ENCODE data around the gene VEPH1.

Gene VEPH1

DNA sequence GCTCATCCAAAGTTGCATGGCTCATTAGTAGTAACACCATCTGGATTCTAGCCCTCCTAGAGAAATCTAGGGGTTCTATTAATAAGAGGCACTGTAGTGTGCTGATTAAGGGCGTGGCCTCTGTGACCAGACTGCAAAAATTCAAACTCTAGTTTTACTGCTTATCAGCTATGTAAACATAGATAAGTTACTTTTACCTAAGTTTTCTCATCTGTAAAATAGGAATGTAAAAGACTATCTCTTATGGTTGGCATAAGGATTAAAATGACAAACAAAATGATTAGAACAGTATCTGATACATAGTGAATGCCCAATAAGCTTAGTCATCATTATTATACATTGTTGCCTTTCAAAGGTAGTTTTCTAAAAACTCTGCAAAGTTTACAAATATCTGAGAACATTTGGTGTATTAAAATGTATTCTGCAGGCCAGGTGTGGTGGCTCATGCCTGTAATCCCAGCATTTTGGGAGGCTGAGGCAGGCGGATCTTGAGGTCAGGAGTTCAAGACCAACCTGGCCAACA, 62.1 kb downstream of the VEPH1 start:
- no peaks in the 10 kb centered on the region for H3K36me3 ChIP-seq (ENCODE audit: control insufficient read depth, insufficient read depth, low read length)
- H3K27ac ChIP-seq (ENCODE audit: insufficient read depth, low read length, poor library complexity, severe bottlenecking) = no peak overlapping the region
- no peak overlapping the region for H3K4me3 ChIP-seq (ENCODE audit: insufficient read depth, low read depth, low read length, poor library complexity, severe bottlenecking)
- no peak for DNase-seq
- H3K4me1 ChIP-seq (ENCODE audit: control insufficient read depth, insufficient read depth, low read length, poor library complexity, severe bottlenecking) = no peaks in the 10 kb centered on the region
- H3K9me3 ChIP-seq (ENCODE audit: control insufficient read depth, low read length) = no peaks in the 10 kb centered on the region
- H3K27me3 ChIP-seq (replicated peaks; ENCODE audit: control insufficient read depth, insufficient read depth, low read length, poor library complexity, severe bottlenecking) = peaks cover 3% of the 10 kb centered on the region

DNA sequence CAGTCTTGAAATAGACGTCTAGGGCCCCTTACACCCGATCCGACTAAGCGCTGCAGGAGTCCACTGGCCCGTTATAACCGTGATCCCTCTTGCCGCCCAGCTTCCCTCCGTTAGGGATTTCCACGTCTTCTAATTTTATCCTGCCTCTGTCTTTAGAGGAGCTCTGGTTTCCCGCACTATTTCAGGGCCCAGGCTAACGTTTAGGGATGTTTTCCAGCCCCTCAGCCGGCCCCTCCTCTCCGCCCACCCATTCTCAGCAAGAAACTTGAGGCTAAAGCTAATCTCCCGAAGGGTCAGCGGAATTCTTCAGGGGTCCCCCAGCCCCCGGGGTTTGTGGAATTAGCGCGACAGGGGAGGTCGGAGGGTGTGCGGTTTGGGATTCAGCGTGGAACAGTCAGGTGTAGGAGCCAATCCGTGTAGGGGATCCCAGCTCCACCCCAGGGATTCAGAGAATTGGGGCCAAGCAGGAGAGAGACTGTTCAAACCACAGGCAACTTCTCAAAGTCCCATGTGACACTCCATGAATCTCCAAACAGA, 65.0 kb downstream of the VEPH1 start:
- Histone ChIP-seq H3K4me1 (ENCODE audit: control insufficient read depth, insufficient read depth, low read length, poor library complexity, severe bottlenecking) (no peaks in the 10 kb centered on the region), H3K36me3 (ENCODE audit: control insufficient read depth, insufficient read depth, low read length) (no peaks in the 10 kb centered on the region), H3K27ac (ENCODE audit: insufficient read depth, low read length, poor library complexity, severe bottlenecking) (no peak overlapping the region), H3K9me3 (ENCODE audit: control insufficient read depth, low read length) (no peaks in the 10 kb centered on the region), H3K27me3 (replicated peaks; ENCODE audit: control insufficient read depth, insufficient read depth, low read length, poor library complexity, severe bottlenecking) (peaks cover 3% of the 10 kb centered on the region), H3K4me3 (ENCODE audit: insufficient read depth, low read depth, low read length, poor library complexity, severe bottlenecking) (no peak overlapping the region)
- DNase-seq = no peak

DNA sequence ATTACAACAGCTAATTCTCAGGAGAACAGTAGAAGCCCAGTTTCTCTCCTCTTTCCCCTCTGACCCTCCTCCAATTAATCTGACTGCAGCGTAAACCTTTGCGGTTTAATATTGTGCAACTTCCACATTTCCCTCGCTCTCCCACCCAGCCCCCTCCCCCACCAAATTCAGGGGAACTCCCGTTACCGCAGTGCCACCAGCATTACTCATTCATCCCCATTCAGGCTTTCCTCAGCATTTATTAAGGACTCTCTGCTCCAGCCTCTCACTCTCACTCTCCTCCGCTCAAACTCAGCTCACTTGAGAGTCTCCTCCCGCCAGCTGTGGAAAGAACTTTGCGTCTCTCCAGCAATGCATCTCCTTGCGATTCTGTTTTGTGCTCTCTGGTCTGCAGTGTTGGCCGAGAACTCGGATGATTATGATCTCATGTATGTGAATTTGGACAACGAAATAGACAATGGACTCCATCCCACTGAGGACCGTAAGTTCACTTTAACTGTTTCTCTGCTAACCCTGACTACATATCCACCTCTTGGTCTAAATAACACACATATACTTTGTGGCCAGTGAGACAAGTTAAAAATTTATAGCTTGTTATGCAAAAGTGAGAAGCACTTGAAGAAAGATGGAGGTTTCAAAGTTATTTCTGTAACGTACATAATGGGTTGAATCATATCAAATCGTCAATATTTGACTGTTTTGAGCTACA, 66.5 kb downstream of the VEPH1 start, which contains the start of gene PTX3:
Gene PTX3, plus strand, starts transcription at position 268 of the 709 bp plus-strand sequence. Its CDS starts 84 bp downstream, at position 352.
- H3K9me3 ChIP-seq (ENCODE audit: control insufficient read depth, low read length) = no peaks in the 10 kb centered on the region
- H3K36me3 ChIP-seq (ENCODE audit: control insufficient read depth, insufficient read depth, low read length) = no peaks in the 10 kb centered on the region
- no peaks in the 10 kb centered on the region for H3K4me1 ChIP-seq (ENCODE audit: control insufficient read depth, insufficient read depth, low read length, poor library complexity, severe bottlenecking)
- no peak within 1 kb of the TSS for H3K27ac ChIP-seq (ENCODE audit: insufficient read depth, low read length, poor library complexity, severe bottlenecking)
- H3K27me3 ChIP-seq (replicated peaks; ENCODE audit: control insufficient read depth, insufficient read depth, low read length, poor library complexity, severe bottlenecking) = peaks cover 3% of the 10 kb centered on the region
- no peak within 1 kb of the TSS for H3K4me3 ChIP-seq (ENCODE audit: insufficient read depth, low read depth, low read length, poor library complexity, severe bottlenecking)
- no peak for DNase-seq

DNA sequence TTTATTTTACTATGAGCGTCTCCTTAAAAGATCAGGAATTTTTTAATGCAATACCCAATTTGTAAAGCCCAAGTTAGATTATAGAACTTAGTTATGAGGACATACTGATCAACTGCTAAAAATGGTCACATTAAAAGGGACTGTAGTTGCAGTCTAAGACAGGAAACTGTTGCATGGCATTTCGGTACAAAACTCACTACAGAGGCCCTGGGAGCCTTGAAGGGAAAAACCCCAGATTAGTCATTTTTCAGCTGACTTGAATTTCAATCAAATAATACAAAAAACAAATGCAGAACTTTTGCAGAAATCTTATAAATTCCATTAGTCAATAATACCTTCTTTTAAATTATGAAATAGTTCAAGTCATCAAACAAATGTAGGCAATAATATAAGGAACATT, 73.5 kb downstream of the VEPH1 start:
- Histone ChIP-seq H3K27ac (ENCODE audit: insufficient read depth, low read length, poor library complexity, severe bottlenecking) (no peak overlapping the region), H3K4me1 (ENCODE audit: control insufficient read depth, insufficient read depth, low read length, poor library complexity, severe bottlenecking) (no peaks in the 10 kb centered on the region), H3K27me3 (replicated peaks; ENCODE audit: control insufficient read depth, insufficient read depth, low read length, poor library complexity, severe bottlenecking) (no peaks in the 10 kb centered on the region), H3K9me3 (ENCODE audit: control insufficient read depth, low read length) (no peaks in the 10 kb centered on the region), H3K36me3 (ENCODE audit: control insufficient read depth, insufficient read depth, low read length) (no peaks in the 10 kb centered on the region), H3K4me3 (ENCODE audit: insufficient read depth, low read depth, low read length, poor library complexity, severe bottlenecking) (no peak overlapping the region)
- no peak for DNase-seq

DNA sequence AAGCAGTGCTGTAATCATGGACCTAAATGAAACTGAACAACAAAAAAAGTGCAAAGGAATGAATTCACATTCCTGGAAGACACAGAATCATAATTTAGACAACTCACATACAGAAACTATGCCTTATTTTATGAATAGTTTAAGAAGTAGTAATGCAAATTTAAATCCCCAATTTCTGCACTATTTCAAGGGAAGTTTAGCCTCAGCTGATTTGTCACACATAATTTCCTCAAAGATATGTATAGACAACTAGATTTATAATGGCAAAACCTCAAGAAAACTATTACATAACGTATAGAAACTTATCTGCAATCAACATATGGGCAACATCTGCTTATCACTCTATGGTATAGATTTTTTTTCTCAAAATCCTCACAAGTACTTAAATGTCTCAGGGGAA, 74.4 kb downstream of the VEPH1 start:
- DNase-seq = no peak
- H3K27ac ChIP-seq (ENCODE audit: insufficient read depth, low read length, poor library complexity, severe bottlenecking) = no peak overlapping the region
- H3K27me3 ChIP-seq (replicated peaks; ENCODE audit: control insufficient read depth, insufficient read depth, low read length, poor library complexity, severe bottlenecking) = no peaks in the 10 kb centered on the region
- H3K4me3 ChIP-seq (ENCODE audit: insufficient read depth, low read depth, low read length, poor library complexity, severe bottlenecking) = no peak overlapping the region
- no peaks in the 10 kb centered on the region for H3K36me3 ChIP-seq (ENCODE audit: control insufficient read depth, insufficient read depth, low read length)
- no peaks in the 10 kb centered on the region for H3K4me1 ChIP-seq (ENCODE audit: control insufficient read depth, insufficient read depth, low read length, poor library complexity, severe bottlenecking)
- H3K9me3 ChIP-seq (ENCODE audit: control insufficient read depth, low read length) = no peaks in the 10 kb centered on the region

DNA sequence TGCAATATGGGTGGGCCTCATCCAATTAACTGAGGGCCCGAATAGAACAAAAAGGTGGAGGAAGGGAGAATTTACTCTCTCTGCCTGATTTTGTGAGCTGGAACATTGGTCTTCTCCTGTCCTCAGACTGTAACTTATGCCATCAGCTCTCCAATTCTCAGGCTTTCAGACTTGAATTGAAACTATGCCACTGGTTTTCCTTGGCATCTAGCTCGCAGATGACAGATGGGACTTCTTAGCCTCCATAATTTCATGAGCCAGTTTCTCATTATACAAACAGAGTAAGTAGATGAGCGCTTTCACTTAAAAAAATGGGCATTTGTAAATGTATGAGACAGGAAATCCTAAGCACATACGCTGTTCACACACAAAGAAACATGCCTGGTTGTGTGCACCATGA, 75.3 kb downstream of the VEPH1 start:
- no peaks in the 10 kb centered on the region for H3K36me3 ChIP-seq (ENCODE audit: control insufficient read depth, insufficient read depth, low read length)
- H3K27ac ChIP-seq (ENCODE audit: insufficient read depth, low read length, poor library complexity, severe bottlenecking) = no peak overlapping the region

DNA sequence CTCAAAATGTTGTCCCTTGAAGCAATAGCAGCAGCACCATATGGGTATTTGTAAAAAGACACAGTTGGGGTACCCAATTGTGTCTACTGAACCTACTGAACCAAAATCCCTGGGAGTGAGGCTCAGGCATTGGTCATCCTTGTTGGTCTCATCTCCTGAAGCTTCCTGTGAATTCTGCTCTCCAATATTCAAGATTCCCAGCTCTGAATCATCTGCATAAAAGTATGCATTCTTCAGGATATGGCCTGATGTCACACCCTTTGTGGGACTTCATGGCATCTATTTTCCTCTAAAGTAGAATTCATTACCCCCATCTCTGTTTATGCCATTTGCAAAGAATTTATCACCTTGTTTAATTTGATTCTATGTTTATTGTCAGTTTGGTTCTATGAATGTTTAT, 79.9 kb downstream of the VEPH1 start:
- Histone ChIP-seq H3K36me3 (ENCODE audit: control insufficient read depth, insufficient read depth, low read length) (no peaks in the 10 kb centered on the region), H3K4me3 (ENCODE audit: insufficient read depth, low read depth, low read length, poor library complexity, severe bottlenecking) (no peak overlapping the region), H3K27ac (ENCODE audit: insufficient read depth, low read length, poor library complexity, severe bottlenecking) (no peak overlapping the region), H3K4me1 (ENCODE audit: control insufficient read depth, insufficient read depth, low read length, poor library complexity, severe bottlenecking) (no peaks in the 10 kb centered on the region), H3K27me3 (replicated peaks; ENCODE audit: control insufficient read depth, insufficient read depth, low read length, poor library complexity, severe bottlenecking) (no peaks in the 10 kb centered on the region), H3K9me3 (ENCODE audit: control insufficient read depth, low read length) (no peaks in the 10 kb centered on the region)
- DNase-seq = no peak

More for the DNA sequence above, 75.3 kb downstream of the VEPH1 start:
- DNase-seq = no peak
- no peaks in the 10 kb centered on the region for H3K27me3 ChIP-seq (replicated peaks; ENCODE audit: control insufficient read depth, insufficient read depth, low read length, poor library complexity, severe bottlenecking)
- H3K9me3 ChIP-seq (ENCODE audit: control insufficient read depth, low read length) = no peaks in the 10 kb centered on the region
- H3K4me3 ChIP-seq (ENCODE audit: insufficient read depth, low read depth, low read length, poor library complexity, severe bottlenecking) = no peak overlapping the region
- H3K4me1 ChIP-seq (ENCODE audit: control insufficient read depth, insufficient read depth, low read length, poor library complexity, severe bottlenecking) = no peaks in the 10 kb centered on the region

DNA sequence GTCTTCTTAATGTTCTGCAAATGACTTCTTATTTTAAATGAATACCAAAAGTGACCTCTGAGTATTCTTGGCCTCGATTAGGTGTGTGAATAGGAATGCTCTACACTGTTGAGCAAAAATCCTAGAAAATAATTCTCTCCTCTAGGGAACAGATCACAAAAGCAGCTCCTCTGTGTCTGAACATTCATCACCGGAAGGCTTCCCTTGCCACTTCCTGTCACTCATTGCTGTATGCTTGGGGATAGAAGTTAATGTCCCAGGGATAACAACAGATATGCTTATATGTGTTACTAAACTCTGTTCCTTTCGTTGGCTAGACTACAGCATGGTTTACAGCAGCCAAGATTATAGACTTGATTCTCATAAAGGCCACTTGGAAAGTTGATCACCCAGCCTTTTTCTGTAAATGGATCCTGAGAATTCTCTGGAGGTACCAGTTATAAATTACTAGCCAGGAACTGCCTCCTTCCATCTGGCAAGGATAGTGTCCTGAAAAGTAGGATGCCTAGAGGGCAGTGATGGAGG, 82.5 kb downstream of the VEPH1 start:
- Histone ChIP-seq H3K27ac (ENCODE audit: insufficient read depth, low read length, poor library complexity, severe bottlenecking) (no peak overlapping the region), H3K4me1 (ENCODE audit: control insufficient read depth, insufficient read depth, low read length, poor library complexity, severe bottlenecking) (no peaks in the 10 kb centered on the region), H3K36me3 (ENCODE audit: control insufficient read depth, insufficient read depth, low read length) (no peaks in the 10 kb centered on the region), H3K9me3 (ENCODE audit: control insufficient read depth, low read length) (no peaks in the 10 kb centered on the region), H3K4me3 (ENCODE audit: insufficient read depth, low read depth, low read length, poor library complexity, severe bottlenecking) (no peak overlapping the region), H3K27me3 (replicated peaks; ENCODE audit: control insufficient read depth, insufficient read depth, low read length, poor library complexity, severe bottlenecking) (no peaks in the 10 kb centered on the region)
- no peak for DNase-seq

DNA sequence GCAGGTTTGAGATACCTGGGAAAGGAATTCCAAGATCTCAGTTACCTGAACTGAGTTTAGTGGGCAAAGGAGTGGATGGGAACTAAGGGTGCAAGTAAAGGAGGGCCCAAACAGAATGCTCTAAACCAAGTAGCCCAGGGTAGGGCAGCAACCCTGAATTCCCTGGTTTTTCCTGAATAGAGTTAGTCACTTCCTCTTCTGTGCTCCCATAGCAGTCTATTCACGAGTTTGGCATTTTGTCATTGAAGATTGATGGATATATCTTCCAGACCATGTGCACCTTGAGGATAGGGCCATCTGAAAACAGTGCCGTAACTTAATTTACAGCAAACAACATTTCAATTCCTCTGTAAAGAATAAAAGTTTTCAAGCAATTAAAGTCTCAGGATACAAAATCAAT, 85.1 kb downstream of the VEPH1 start:
- no peaks in the 10 kb centered on the region for H3K27me3 ChIP-seq (replicated peaks; ENCODE audit: control insufficient read depth, insufficient read depth, low read length, poor library complexity, severe bottlenecking)
- no peak overlapping the region for H3K27ac ChIP-seq (ENCODE audit: insufficient read depth, low read length, poor library complexity, severe bottlenecking)
- no peaks in the 10 kb centered on the region for H3K4me1 ChIP-seq (ENCODE audit: control insufficient read depth, insufficient read depth, low read length, poor library complexity, severe bottlenecking)
- no peak overlapping the region for H3K4me3 ChIP-seq (ENCODE audit: insufficient read depth, low read depth, low read length, poor library complexity, severe bottlenecking)
- no peak for DNase-seq
- no peaks in the 10 kb centered on the region for H3K36me3 ChIP-seq (ENCODE audit: control insufficient read depth, insufficient read depth, low read length)
- H3K9me3 ChIP-seq (ENCODE audit: control insufficient read depth, low read length) = no peaks in the 10 kb centered on the region

DNA sequence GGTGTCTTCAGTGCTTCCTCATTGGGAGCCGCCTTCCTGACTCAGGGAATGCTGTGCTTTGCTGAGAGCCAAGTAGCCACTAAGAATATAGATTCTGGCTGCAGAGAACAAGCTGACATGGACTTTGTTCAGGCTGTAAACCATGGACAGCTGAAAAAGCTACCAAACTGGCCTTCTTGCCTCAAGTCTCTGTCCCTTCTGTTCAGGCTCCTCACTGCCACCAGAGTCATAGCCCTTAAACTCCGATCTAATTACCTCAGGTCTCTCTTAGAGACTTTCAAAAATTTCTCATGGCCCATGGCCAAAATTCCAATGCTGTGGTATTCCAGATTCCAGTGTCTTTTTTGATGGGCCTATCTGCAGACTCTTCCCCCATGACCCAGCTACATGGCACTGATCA, 86.0 kb downstream of the VEPH1 start:
- H3K4me1 ChIP-seq (ENCODE audit: control insufficient read depth, insufficient read depth, low read length, poor library complexity, severe bottlenecking) = no peaks in the 10 kb centered on the region
- H3K4me3 ChIP-seq (ENCODE audit: insufficient read depth, low read depth, low read length, poor library complexity, severe bottlenecking) = no peak overlapping the region
- no peaks in the 10 kb centered on the region for H3K9me3 ChIP-seq (ENCODE audit: control insufficient read depth, low read length)
- DNase-seq = no peak
- H3K27ac ChIP-seq (ENCODE audit: insufficient read depth, low read length, poor library complexity, severe bottlenecking) = no peak overlapping the region
- H3K27me3 ChIP-seq (replicated peaks; ENCODE audit: control insufficient read depth, insufficient read depth, low read length, poor library complexity, severe bottlenecking) = no peaks in the 10 kb centered on the region
- H3K36me3 ChIP-seq (ENCODE audit: control insufficient read depth, insufficient read depth, low read length) = no peaks in the 10 kb centered on the region

Measured in effector memory CD4-positive, alpha-beta T cell (primary cell).